GM18508 (cell line): ENCODE data around the gene ZNF438.
"Not testable (repeated sequence)": the region's sequence is repeated elsewhere in the genome, so short reads cannot be mapped to it uniquely, and the experiment has no call there.

ENCODE experiments used
- ATAC-seq: cut with Tn5 transposase; IDR thresholded peaks from one replicate; pipeline ENCODE4 v1.9.1; 2021; ENCODE audit warnings: moderate number of reproducible peaks; ENCODE audit not compliant: insufficient read depth, unreplicated experiment

ZNF438 gene

DNA sequence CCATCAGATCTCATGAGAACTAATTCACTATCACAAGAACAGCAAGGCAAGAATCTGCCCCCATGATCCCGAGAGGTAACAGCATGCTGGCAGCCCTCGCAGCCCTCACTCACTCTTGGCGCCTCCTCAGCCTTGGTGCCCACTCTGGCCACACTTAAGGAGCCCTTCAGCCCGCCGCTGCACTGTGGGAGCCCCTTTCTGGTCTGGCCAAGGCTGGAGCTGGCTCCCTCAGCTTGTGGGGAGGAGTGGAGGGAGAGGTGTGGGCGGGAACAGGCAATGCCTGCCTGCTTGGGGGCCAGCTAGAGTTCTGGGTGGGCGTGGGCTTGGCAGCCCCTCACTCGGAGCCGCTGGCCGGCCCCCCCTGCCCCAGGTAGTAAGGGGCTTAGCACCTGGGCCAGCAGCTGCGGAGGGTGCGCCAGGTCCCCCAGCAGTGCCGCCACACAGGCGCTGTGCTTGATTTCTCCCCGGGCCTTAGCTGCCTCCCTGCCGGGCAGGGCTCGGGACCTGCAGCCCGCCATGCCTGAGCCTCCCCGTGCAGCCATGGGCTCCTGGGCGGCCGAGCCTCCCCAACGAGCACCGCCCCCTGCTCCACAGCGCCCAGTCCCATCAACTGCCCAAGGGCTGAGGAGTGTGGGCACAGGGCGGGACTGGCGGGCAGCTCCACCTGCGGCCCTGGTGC is 24.0 kb upstream of the ZNF438 start:
- no peak for ATAC-seq

GRCh38 chr10:31051703-31052102 is 20.0 kb upstream of the ZNF438 start:
- no peak for ATAC-seq

- no peak for ATAC-seq
These were observed 11.0 kb upstream of the ZNF438 start for GRCh38 chr10:31042670-31043069.

DNA sequence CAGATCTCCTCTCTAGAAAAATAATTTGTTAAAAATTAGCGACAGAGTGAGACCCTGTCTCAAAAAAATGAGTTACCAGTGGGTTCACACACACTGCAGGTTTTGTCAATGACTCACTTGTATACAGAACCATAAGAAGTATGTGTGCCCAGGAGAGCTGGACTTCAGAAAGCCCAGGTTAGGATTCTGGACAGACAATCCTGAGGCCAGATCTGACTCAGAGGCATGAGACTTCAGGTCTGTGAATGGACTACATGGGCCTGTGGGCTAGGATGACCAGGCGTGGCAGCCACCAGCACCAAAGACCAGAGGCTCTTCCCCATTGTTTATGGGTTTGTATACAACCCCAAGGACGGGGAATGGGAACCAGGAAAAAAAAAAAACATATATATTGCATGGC is 9.3 kb upstream of the ZNF438 start:
- ATAC-seq = no peak

DNA sequence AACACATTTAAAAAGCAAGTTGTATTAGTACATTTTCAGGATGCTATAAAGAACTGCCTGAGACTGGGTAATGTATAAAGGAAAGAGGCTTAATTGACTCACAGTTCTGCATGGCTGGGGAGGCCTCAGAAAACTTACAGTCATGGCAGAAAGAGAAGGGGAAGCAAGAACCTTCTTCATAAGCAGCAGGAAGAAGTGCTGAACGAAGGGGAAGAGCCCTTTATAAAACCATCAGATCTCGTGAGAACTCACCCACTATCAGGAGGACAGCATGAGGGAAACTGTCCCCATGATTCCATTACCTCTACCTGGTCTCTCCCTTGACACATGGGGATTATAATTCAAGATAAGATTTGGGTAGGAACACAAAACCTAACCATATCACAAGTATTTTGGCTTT is 7.3 kb upstream of the ZNF438 start:
- not testable (repeated sequence) for ATAC-seq

- ATAC-seq = no peak
These were observed 6.1 kb upstream of the ZNF438 start for GRCh38 chr10:31037749-31038148.

GRCh38 chr10:31036209-31036608 is 4.5 kb upstream of the ZNF438 start:
- ATAC-seq = no peak

DNA sequence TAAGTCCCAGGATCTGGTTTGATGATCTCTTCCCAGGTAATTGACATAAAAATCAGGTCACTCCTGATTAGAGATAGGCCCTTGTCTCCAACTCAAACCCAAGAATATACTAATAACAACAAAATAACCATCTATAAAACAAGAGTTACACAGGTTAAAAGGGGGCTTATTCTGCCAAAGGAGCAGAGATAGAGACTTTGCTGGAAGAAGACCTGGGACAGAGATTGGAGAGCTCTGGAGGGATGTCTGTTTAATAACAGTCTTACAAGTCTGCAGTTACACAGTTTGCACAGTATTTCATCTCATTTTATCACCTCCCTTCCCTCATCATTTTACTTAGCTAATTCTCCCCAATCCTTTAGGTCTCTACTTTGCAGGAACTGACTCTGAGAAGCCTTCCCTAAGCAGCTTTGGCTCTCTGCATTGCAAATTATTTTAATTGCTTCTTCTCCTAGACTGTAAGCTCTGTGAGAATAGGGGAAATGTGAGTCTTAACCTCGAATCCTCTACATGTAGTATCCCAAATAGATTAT is 3.7 kb upstream of the ZNF438 start:
- no peak for ATAC-seq

GRCh38 chr10:31034098-31034909 is 2.6 kb upstream of the ZNF438 start:
- ATAC-seq = no peak

DNA sequence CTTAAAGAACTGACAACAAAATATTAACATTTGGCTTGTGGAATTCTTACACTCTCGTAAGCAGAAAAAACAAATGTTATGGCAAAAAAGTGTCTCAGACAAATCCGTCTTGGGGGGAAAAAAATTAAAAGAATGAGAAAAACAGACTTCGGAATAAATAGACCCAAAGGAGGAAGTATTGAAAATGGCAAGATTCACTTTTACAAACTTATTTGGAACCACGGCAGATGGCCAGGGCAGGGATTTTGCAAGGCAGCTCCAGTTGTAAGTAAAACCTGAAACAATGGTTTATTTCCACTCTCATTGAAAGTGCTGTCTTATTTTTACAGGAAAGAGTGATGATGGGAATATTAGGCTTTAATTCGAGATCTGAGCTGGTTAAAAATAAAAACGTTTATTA is 1.5 kb upstream of the ZNF438 start:
- no peak for ATAC-seq

DNA sequence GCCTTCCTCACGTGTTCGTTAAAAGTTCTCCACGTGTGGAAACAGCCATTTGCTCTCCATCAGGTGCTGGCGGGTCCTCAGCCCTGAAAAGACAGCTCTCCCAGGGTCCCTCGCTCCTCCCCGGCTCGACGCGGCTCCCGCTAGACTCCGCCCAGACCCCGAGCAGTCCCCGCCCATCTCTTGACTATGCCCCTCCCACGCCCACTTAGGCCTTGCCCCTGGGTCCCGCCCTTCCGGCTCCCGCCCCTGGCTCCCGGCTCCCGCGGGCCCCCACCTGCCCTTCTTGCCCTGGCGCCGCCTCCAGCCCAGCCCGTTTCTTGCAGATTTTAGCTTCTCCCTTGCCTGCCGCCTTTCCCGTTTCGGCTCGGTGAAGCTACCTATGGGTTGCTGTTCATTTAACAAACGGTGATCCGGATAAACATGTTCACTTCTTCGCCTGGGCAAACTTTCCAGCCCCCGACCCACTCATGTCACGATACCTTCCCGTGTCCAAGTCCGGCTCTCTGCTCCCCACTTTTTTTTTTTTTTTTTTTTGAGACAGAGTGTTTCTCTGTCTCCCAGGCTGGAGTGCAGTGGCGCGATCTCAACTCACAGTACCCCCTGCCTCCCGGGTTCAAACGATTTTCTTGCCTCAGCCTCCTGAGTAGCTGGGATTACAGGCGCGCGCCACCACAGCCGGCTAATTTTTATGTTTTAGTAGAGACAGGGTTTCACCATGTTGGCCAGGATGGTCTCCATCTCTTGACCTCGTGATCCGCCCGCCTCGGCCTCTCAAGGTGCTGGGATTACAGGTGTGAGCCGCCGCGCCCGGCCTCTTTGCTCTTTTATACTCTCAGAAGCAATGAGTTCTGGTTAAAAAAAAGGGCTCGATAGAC is 830 bp upstream of the ZNF438 start:
- ATAC-seq = peak; percentile 48

GRCh38 chr10:31031205-31031557 is 484 bp downstream of the ZNF438 start:
- ATAC-seq = no peak

- ATAC-seq = no peak
These were observed 865 bp downstream of the ZNF438 start for GRCh38 chr10:31030800-31031199.

GRCh38 chr10:31030260-31030659 is 1.4 kb downstream of the ZNF438 start:
- ATAC-seq = no peak

- no peak for ATAC-seq
These were observed 3.6 kb downstream of the ZNF438 start for GRCh38 chr10:31028081-31028480.

DNA sequence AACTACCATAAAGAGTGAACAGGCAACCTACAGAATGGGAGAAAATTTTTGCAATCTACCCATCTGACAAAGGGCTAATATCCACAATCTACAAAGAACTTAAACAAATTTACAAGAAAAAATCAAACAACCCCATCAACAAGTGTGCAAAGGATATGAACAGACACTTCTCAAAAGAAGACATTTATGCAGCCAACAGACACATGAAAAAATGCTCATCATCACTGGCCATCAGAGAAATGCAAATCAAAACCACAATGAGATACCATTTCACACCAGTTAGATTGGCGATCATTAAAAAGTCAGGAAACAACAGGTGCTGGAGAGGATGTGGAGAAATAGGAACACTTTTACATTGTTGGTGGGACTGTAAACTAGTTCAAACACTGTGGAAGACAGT is 5.4 kb downstream of the ZNF438 start:
- not testable (repeated sequence) for ATAC-seq

DNA sequence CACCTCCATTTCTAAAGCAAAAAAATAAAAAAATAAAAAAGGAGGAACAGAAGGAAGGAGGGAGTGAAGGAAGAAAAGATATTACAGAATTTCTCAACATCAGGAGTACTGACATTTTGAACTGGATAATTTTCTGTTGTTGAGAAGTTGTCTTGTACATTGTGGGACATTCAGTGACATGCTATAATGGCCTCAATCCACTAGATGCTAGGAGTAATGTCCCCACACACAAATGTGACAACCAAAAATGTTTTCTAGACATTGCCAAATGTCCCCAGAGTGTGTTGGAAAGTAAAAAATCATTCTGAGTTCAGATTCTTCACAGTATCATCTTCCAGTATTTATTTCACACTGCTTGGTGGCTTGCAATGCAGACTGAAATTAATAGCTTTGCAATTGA is 6.5 kb downstream of the ZNF438 start:
- ATAC-seq = no peak

DNA sequence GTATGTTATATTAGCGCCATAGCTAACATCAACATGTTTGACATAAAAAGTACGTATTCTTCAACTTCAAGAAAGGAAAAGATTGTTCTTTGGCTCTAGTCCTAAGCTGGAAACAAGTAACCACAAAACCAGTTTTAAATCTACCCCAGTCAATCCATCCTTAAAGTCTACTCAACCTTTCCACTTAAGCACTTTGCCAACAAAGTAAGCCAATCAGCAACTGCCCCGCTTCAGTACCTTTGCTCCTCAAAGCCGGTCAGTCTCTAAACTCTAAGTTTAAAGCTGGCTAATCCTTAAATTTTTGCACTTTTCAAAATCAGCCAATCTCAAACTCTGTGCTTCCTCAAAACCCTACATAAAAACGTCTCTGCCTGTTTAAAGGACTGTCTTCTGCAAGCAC is 8.1 kb downstream of the ZNF438 start:
- ATAC-seq = no peak

DNA sequence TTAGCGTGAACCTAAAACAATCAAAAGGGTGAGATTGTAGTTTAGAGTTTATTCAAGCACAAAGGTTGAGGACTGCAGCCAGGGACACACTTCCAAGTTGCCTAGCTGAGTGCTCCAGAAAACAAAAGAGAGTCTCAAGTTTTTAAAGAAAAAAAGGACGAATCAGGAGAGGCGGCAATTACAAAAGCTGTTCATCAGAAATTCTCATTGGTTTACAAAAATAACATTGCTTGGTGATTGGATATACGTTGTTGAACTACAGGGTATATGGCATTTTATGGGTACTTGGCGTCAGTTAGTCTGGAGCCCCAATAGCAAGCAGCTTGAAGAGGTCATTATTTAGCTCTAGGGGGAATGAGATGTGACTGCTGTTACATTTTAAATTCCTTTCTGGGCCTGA is 11.5 kb downstream of the ZNF438 start:
- no peak for ATAC-seq

- ATAC-seq = no peak
These were observed 12.7 kb downstream of the ZNF438 start for GRCh38 chr10:31018962-31019361.

- no peak for ATAC-seq
These were observed 13.3 kb downstream of the ZNF438 start for GRCh38 chr10:31018356-31018750.
